HL-60 (cell line): Measurements from ENCODE around the gene COL19A1.

Source experiments
- DNase-seq, 2 experiments: peaks; one replicate each; pipeline ENCODE4 v3.0.0-alpha.2; 2010 to 2020; ENCODE audit warnings: low read depth in 1 of 2, low spot score in 1 of 2
- H3K27ac ChIP-seq: fragments of 250-450 bp; sonication (Bioruptor Pico); replicated peaks from 2 replicates; pipeline ENCODE4 v1.5.1; 2020; ENCODE audit warnings: mild to moderate bottlenecking, moderate library complexity
- H3K27me3 ChIP-seq: fragments of 250-450 bp; sonication (Bioruptor Pico); 2 replicates; pipeline ENCODE4 v1.5.1; 2021; ENCODE audit warnings: mild to moderate bottlenecking, moderate library complexity; ENCODE audit not compliant: insufficient read depth, poor library complexity, severe bottlenecking
- H3K4me3 ChIP-seq: replicated peaks from 2 replicates; pipeline ENCODE4 v1.5.1; 2011; ENCODE audit warnings: mild to moderate bottlenecking, control low read depth, low read length; ENCODE audit not compliant: insufficient read depth
- GABPA ChIP-seq: IDR thresholded peaks from 2 replicates; pipeline ENCODE4 v1.6.1; 2012; ENCODE audit warnings: low read depth
- POLR2AphosphoS5 ChIP-seq: IDR thresholded peaks from 2 replicates; pipeline ENCODE4 v1.6.1; 2012; ENCODE audit warnings: low read depth
- SPI1 ChIP-seq: IDR thresholded peaks from 2 replicates; pipeline ENCODE4 v1.6.1; 2012; ENCODE audit warnings: low read depth, mild to moderate bottlenecking, borderline replicate concordance
- TF ChIP-seq, protein P1 (sequence below): IDR thresholded peaks from 2 replicates; pipeline ENCODE4 v1.6.1; 2012; ENCODE audit warnings: low read depth; ENCODE audit not compliant: insufficient replicate concordance
- TF ChIP-seq, protein P2 (sequence below): IDR thresholded peaks from one replicate; pipeline ENCODE4 v1.5.1; 2011; ENCODE audit warnings: low read length, control low read depth, inconsistent platforms; ENCODE audit not compliant: insufficient read depth

Gene COL19A1

DNA sequence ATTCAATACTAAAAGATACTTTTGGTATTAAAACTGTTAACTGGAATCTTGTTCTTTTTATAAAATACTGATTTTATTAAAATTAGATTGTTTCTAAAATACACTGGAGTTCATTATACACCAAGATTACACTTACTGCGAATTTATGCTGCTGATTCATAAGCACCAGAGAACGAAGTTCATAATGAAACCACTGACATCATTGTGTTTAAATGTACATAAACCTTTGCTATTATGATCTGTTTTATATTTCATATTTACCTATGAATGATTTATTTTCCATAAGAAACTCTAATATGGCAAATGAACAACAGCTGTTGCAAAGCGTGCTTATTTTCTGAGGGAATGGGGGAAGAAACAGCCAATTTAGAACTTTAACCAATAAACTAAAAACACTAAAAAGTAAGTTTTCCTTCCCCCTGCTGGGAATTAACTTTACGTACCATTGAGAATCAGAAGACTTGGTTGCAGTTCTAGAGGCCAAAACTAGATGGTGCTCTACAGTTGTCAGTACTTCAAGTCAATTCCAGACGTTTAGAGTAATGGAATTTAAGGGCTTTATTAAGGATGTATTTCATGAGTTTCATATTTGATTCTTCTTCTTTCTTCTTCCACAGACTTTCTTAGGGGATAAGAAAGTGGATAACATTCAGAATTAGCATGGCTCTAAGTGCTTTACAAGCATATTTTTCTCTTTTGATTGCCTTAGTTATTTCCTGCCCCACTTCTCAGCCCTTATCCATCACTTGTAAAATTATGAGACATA, 30.8 kb upstream of the COL19A1 start:
- no peak overlapping the region for H3K4me3 ChIP-seq
- H3K27me3 ChIP-seq, result no peaks in the 10 kb centered on the region
- TF ChIP-seq, protein P1, sequence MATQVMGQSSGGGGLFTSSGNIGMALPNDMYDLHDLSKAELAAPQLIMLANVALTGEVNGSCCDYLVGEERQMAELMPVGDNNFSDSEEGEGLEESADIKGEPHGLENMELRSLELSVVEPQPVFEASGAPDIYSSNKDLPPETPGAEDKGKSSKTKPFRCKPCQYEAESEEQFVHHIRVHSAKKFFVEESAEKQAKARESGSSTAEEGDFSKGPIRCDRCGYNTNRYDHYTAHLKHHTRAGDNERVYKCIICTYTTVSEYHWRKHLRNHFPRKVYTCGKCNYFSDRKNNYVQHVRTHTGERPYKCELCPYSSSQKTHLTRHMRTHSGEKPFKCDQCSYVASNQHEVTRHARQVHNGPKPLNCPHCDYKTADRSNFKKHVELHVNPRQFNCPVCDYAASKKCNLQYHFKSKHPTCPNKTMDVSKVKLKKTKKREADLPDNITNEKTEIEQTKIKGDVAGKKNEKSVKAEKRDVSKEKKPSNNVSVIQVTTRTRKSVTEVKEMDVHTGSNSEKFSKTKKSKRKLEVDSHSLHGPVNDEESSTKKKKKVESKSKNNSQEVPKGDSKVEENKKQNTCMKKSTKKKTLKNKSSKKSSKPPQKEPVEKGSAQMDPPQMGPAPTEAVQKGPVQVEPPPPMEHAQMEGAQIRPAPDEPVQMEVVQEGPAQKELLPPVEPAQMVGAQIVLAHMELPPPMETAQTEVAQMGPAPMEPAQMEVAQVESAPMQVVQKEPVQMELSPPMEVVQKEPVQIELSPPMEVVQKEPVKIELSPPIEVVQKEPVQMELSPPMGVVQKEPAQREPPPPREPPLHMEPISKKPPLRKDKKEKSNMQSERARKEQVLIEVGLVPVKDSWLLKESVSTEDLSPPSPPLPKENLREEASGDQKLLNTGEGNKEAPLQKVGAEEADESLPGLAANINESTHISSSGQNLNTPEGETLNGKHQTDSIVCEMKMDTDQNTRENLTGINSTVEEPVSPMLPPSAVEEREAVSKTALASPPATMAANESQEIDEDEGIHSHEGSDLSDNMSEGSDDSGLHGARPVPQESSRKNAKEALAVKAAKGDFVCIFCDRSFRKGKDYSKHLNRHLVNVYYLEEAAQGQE, result no peak
- TF ChIP-seq POLR2AphosphoS5 (no peak), GABPA (no peak), SPI1 (no peak)
- TF ChIP-seq, protein P2, sequence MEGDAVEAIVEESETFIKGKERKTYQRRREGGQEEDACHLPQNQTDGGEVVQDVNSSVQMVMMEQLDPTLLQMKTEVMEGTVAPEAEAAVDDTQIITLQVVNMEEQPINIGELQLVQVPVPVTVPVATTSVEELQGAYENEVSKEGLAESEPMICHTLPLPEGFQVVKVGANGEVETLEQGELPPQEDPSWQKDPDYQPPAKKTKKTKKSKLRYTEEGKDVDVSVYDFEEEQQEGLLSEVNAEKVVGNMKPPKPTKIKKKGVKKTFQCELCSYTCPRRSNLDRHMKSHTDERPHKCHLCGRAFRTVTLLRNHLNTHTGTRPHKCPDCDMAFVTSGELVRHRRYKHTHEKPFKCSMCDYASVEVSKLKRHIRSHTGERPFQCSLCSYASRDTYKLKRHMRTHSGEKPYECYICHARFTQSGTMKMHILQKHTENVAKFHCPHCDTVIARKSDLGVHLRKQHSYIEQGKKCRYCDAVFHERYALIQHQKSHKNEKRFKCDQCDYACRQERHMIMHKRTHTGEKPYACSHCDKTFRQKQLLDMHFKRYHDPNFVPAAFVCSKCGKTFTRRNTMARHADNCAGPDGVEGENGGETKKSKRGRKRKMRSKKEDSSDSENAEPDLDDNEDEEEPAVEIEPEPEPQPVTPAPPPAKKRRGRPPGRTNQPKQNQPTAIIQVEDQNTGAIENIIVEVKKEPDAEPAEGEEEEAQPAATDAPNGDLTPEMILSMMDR, result peak; percentile 58
- DNase-seq, result peak in 1 of 2 experiments; percentile 19
- no peak overlapping the region for H3K27ac ChIP-seq

DNA sequence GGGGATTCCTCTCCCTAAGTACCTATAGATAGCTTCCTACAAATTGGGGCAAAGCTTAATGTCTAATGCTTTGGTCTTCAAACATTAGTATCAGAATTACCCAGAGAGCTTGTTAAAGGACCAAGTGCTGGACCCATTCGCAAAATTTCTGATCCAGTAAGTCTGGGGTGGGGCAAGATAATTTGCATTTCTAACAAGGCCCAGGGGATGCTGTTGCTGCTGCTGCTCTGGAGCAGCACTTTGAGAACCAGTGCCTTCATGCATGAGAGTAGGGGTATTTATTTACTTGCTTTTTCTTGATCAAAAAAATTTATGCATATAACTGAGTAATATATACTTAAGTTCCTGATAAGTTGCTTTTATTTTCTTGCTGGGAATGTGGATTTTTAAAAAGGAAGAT, 24.5 kb upstream of the COL19A1 start:
- no peak overlapping the region for H3K27ac ChIP-seq
- H3K27me3 ChIP-seq, result peaks cover 4% of the 10 kb centered on the region
- no peak overlapping the region for H3K4me3 ChIP-seq
- TF ChIP-seq, protein P2, result no peak
- TF ChIP-seq, protein P1, result no peak
- TF ChIP-seq POLR2AphosphoS5, result no peak
- TF ChIP-seq GABPA, result no peak
- no peak for TF ChIP-seq SPI1
- no peak for DNase-seq

DNA sequence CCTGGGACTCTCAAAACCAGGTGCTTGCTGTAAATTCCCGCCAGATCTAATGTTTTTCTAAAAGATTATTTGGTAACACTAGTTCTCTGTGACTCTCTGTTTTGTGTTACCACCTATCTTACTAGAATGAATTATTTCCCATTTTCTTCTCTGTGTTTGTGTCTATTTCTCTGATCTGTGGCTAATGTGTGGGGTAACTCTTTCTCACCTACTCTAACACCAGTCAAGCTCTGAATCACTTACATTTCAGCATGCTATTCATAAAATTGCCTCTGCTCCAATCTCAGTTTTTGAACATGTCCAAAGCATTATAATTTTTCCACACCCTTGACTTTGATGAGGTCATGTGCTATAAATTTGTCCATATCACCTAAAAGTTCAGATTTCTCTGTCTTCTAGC, 23.2 kb upstream of the COL19A1 start:
- H3K27me3 ChIP-seq, result peaks cover 4% of the 10 kb centered on the region
- no peak overlapping the region for H3K27ac ChIP-seq
- no peak overlapping the region for H3K4me3 ChIP-seq
- no peak for DNase-seq
- TF ChIP-seq, protein P1, result no peak
- TF ChIP-seq GABPA, result no peak
- TF ChIP-seq, protein P2, result no peak
- no peak for TF ChIP-seq POLR2AphosphoS5
- no peak for TF ChIP-seq SPI1
